Fibroblast of villous mesenchyme (primary cell): Measurements from ENCODE around the gene SYT17. TPM values are rescaled to one million over a fixed set of nuclear protein-coding genes. Genes with fewer than 3 reads are reported as not detected.

Source experiments
- DNase-seq: peaks from one replicate; pipeline ENCODE4 v3.0.0-alpha.2; 2010; ENCODE audit warnings: low read depth
- H3K4me3 ChIP-seq: 2 replicates; pipeline ENCODE4 v1.5.1; 2011; ENCODE audit warnings: low read depth, mild to moderate bottlenecking, low read length
- CTCF ChIP-seq: IDR thresholded peaks from 2 replicates; pipeline ENCODE4 v1.5.1; 2012; ENCODE audit warnings: low read depth, mild to moderate bottlenecking, low read length; ENCODE audit not compliant: insufficient read depth
- total RNA-seq: library from RNA; depleted of rRNA; stranded (reverse); fragments of >200 nt; gene quantifications from 2 replicates; pipeline ENCODE4 v1.2.3, GENCODE V29; 2012

SYT17 gene
- total RNA-seq, 1 donor: under 0.01 TPM

GRCh38 chr16:19305443-19305842 is 137.4 kb downstream of the SYT17 start:
- no peak for DNase-seq
- no peak overlapping the region for H3K4me3 ChIP-seq
- no peak for TF ChIP-seq CTCF

- DNase-seq: no peak
- no peak overlapping the region for H3K4me3 ChIP-seq
- no peak for TF ChIP-seq CTCF
These were observed 139.7 kb downstream of the SYT17 start for GRCh38 chr16:19307587-19308241.

GRCh38 chr16:19308392-19308791 is 140.4 kb downstream of the SYT17 start:
- no peak for DNase-seq
- TF ChIP-seq CTCF: no peak
- H3K4me3 ChIP-seq: no peak overlapping the region

- DNase-seq: no peak
- no peak for TF ChIP-seq CTCF
- no peak overlapping the region for H3K4me3 ChIP-seq
These were observed 141.1 kb downstream of the SYT17 start for GRCh38 chr16:19309178-19309577.

- DNase-seq: no peak
- no peak overlapping the region for H3K4me3 ChIP-seq
- TF ChIP-seq CTCF: no peak
These were observed 146.8 kb downstream of the SYT17 start for GRCh38 chr16:19314718-19315425.

- H3K4me3 ChIP-seq: no peak overlapping the region
- TF ChIP-seq CTCF: no peak
- no peak for DNase-seq
These were observed 147.9 kb downstream of the SYT17 start for GRCh38 chr16:19315889-19316433.
